ENCODE data around the gene EXOSC1.
A peak's percentile ranks its signal among the peaks of the same experiment; 100 is the strongest.
"Not testable (repeated sequence)": the region's sequence is repeated elsewhere in the genome, so short reads cannot be mapped to it uniquely, and the experiment has no call there.

The EXOSC1 gene

GRCh38 chr10:97411406-97411805 is 34.4 kb downstream of the EXOSC1 start:
- no peak for TF ChIP-seq CTCF (IDR thresholded peaks at IDR 0.05; ENCODE audit: low read length, missing control alignments)
- no peak overlapping the region for H3K4me3 ChIP-seq (replicated peaks; ENCODE audit: low read depth, low read length)
- peak; percentile 54 for DNase-seq (ENCODE audit: low read depth)

- no peak overlapping the region for H3K4me3 ChIP-seq (replicated peaks; ENCODE audit: low read depth, low read length)
- no peak for DNase-seq (ENCODE audit: low read depth)
- TF ChIP-seq CTCF (IDR thresholded peaks at IDR 0.05; ENCODE audit: low read length, missing control alignments): no peak
Measured at GRCh38 chr10:97408496-97408992, 37.3 kb downstream of the EXOSC1 start.

DNA sequence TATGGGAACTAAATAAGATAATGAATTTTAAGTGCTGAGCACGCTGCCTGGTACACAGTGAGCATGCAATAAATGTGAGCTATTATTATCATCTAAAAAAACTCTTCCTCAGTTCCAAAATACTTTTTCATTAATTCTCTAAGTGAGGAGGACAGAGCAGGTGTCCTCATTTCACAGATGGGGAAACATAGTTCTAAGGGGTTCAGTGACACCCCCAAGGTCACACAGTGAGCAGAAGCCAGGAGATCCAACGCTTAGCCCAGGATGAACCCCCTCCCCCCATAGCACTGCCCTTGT is 37.9 kb downstream of the EXOSC1 start:
- no peak overlapping the region for H3K4me3 ChIP-seq (replicated peaks; ENCODE audit: low read depth, low read length)
- TF ChIP-seq CTCF (IDR thresholded peaks at IDR 0.05; ENCODE audit: low read length, missing control alignments): no peak
- no peak for DNase-seq (ENCODE audit: low read depth)

- DNase-seq (ENCODE audit: low read depth): peak; percentile 86
- no peak overlapping the region for H3K4me3 ChIP-seq (replicated peaks; ENCODE audit: low read depth, low read length)
- TF ChIP-seq CTCF (IDR thresholded peaks at IDR 0.05; ENCODE audit: low read length, missing control alignments): peak; percentile 68
Measured at GRCh38 chr10:97407211-97407951, 38.4 kb downstream of the EXOSC1 start.

- H3K4me3 ChIP-seq (replicated peaks; ENCODE audit: low read depth, low read length): not testable (repeated sequence)
Measured at GRCh38 chr10:97406483-97406882, 39.3 kb downstream of the EXOSC1 start.

DNA sequence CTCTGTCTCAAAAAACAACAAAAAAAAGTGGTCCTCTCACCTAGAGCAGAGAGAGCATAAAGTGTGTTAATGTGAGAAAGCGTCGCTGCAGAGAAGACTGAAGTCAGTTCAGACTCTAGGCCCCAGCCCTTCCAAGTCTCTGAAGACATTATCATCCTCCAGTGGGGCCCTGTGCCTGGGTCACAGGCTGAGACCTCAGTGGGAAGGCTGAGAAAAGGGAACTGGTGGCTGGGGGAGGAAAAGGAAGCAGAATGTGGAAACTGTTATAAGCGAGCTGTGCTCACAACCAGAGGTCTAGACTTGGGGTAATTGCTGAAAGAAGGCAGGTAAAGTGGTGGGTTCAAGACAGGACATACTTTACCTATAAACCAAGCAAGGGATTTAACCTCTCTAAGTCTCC is 39.7 kb downstream of the EXOSC1 start:
- no peak for TF ChIP-seq CTCF (IDR thresholded peaks at IDR 0.05; ENCODE audit: low read length, missing control alignments)
- no peak for DNase-seq (ENCODE audit: low read depth)
- no peak overlapping the region for H3K4me3 ChIP-seq (replicated peaks; ENCODE audit: low read depth, low read length)

More at GRCh38 chr10:97406483-97406882, 39.3 kb downstream of the EXOSC1 start:
- DNase-seq (ENCODE audit: low read depth): not testable (repeated sequence)

- H3K4me3 ChIP-seq (replicated peaks; ENCODE audit: low read depth, low read length): no peak overlapping the region
- DNase-seq (ENCODE audit: low read depth): no peak
- no peak for TF ChIP-seq CTCF (IDR thresholded peaks at IDR 0.05; ENCODE audit: low read length, missing control alignments)
Measured at GRCh38 chr10:97404044-97404443, 41.8 kb downstream of the EXOSC1 start.
